IMR-90 (cell line): ENCODE data around the gene ALX4. TPM values are rescaled to one million over a fixed set of nuclear protein-coding genes. Genes with fewer than 3 reads are reported as not detected.

Experiments used
- ATAC-seq: fragments of 200-7000 bp; cut with Tn5 transposase; 2 replicates; pipeline ENCODE4 v1.9.1; 2020; ENCODE audit warnings: low read depth, mild to moderate bottlenecking, moderate library complexity
- BruUV-seq: library from RNA; stranded (reverse); fragments of 400-500 nt; replicated peaks from 2 replicates; lab custom pipeline; 2021; lab: Mats Ljungman, UMichigan
- CTCF ChIA-PET: fragments of 300-600 bp; formaldehyde crosslinking; extraction: SDS; loops from one replicate; lab custom pipeline; 2021; ENCODE audit warnings: antibody characterized with exemption; lab: Yijun Ruan, JAX
- POLR2A ChIA-PET: fragments of 300-600 bp; sonication (Branson Sonifier 250); formaldehyde crosslinking; loops from one replicate; lab custom pipeline; 2022; ENCODE audit warnings: antibody characterized with exemption; ENCODE audit not compliant: unreplicated experiment; lab: Charles Lee
- DNase-seq: peaks from one replicate; pipeline ENCODE4 v3.0.0; 2013
- H2AFZ ChIP-seq: replicated peaks from 2 replicates; pipeline ENCODE3; 2013; ENCODE audit warnings: low read length, mild to moderate bottlenecking; ENCODE audit not compliant: poor library complexity
- H2AK5ac ChIP-seq: 2 replicates; pipeline ENCODE4 v1.6.1; 2013; ENCODE audit warnings: low read depth, low read length, inconsistent platforms
- H2AK9ac ChIP-seq: replicated peaks from 2 replicates; pipeline ENCODE3; 2013; ENCODE audit warnings: mild to moderate bottlenecking, low read depth, low read length, moderate library complexity; ENCODE audit not compliant: poor library complexity
- H2BK120ac ChIP-seq: 2 replicates; pipeline ENCODE4 v1.6.1; 2013; ENCODE audit warnings: low read depth, low read length, inconsistent platforms
- H2BK15ac ChIP-seq: 3 replicates; pipeline ENCODE4 v1.6.1; 2013; ENCODE audit warnings: low read depth, low read length, inconsistent platforms
- H2BK20ac ChIP-seq: 2 replicates; pipeline ENCODE4 v1.6.1; 2013; ENCODE audit warnings: low read depth, mild to moderate bottlenecking, inconsistent platforms, low read length, moderate library complexity
- H2BK5ac ChIP-seq: 2 replicates; pipeline ENCODE4 v1.6.1; 2013; ENCODE audit warnings: mild to moderate bottlenecking, low read depth, low read length, inconsistent platforms; ENCODE audit not compliant: poor library complexity, severe bottlenecking
- H3K14ac ChIP-seq: replicated peaks from 2 replicates; pipeline ENCODE4 v1.6.1; 2013; ENCODE audit warnings: low read depth, low read length, inconsistent platforms
- H3K18ac ChIP-seq: 2 replicates; pipeline ENCODE4 v1.6.1; 2013; ENCODE audit warnings: low read depth, low read length, control low read depth
- H3K23ac ChIP-seq: 2 replicates; pipeline ENCODE4 v1.6.1; 2013; ENCODE audit warnings: low read depth, low read length, inconsistent platforms
- H3K27ac ChIP-seq: 2 replicates; pipeline ENCODE4 v1.5.1; 2013; ENCODE audit warnings: mild to moderate bottlenecking, control low read depth, low read length; ENCODE audit not compliant: insufficient read depth
- H3K27me3 ChIP-seq: 2 replicates; pipeline ENCODE4 v1.6.1; 2013; ENCODE audit warnings: low read length; ENCODE audit not compliant: control insufficient read depth, insufficient read depth
- H3K36me3 ChIP-seq: 2 replicates; pipeline ENCODE4 v1.6.1; 2013; ENCODE audit warnings: low read length, mixed read lengths; ENCODE audit not compliant: control insufficient read depth, insufficient read depth
- H3K4ac ChIP-seq: 2 replicates; pipeline ENCODE4 v1.6.1; 2013; ENCODE audit warnings: low read depth, low read length, inconsistent platforms
- H3K4me1 ChIP-seq: 2 replicates; pipeline ENCODE4 v1.6.1; 2013; ENCODE audit warnings: low read length, mixed read lengths; ENCODE audit not compliant: control insufficient read depth, insufficient read depth
- H3K4me2 ChIP-seq: 2 replicates; pipeline ENCODE4 v1.6.1; 2013; ENCODE audit warnings: low read depth, mild to moderate bottlenecking, control low read depth, low read length, moderate library complexity
- H3K4me3 ChIP-seq: 2 replicates; pipeline ENCODE4 v1.5.1; 2013; ENCODE audit warnings: low read depth, mild to moderate bottlenecking, control low read depth, low read length, moderate library complexity; ENCODE audit not compliant: insufficient read depth
- H3K56ac ChIP-seq: 2 replicates; pipeline ENCODE4 v1.6.1; 2013; ENCODE audit warnings: low read length, inconsistent platforms; ENCODE audit not compliant: insufficient read depth; ENCODE audit errors: extremely low read depth
- H3K79me1 ChIP-seq, 2 experiments: 2 replicates each; pipeline ENCODE4 v1.6.1; 2013; ENCODE audit warnings: low read length in 2 of 2, inconsistent platforms in 1 of 2, low read depth in 1 of 2
- H3K9ac ChIP-seq: 2 replicates; pipeline ENCODE4 v1.6.1; 2013; ENCODE audit warnings: low read depth, low read length, control low read depth
- H3K9me1 ChIP-seq: 2 replicates; pipeline ENCODE4 v1.6.1; 2013; ENCODE audit warnings: low read length, inconsistent platforms; ENCODE audit not compliant: insufficient read depth
- H3K9me3 ChIP-seq: 2 replicates; pipeline ENCODE4 v1.6.1; 2013; ENCODE audit warnings: low read length; ENCODE audit not compliant: control insufficient read depth, insufficient read depth
- H4K20me1 ChIP-seq: 2 replicates; pipeline ENCODE4 v1.6.1; 2013; ENCODE audit warnings: low read length, inconsistent platforms; ENCODE audit not compliant: insufficient read depth
- H4K5ac ChIP-seq: 2 replicates; pipeline ENCODE4 v1.6.1; 2013; ENCODE audit warnings: mild to moderate bottlenecking, low read depth, low read length, control low read depth
- H4K8ac ChIP-seq, 2 experiments: 2 replicates each; pipeline ENCODE4 v1.6.1; 2013; ENCODE audit warnings: low read depth in 2 of 2, low read length in 2 of 2, control low read depth in 1 of 2, inconsistent platforms in 1 of 2
- H4K91ac ChIP-seq: 2 replicates; pipeline ENCODE4 v1.6.1; 2013; ENCODE audit warnings: low read depth, low read length, inconsistent platforms; ENCODE audit not compliant: insufficient read depth
- BHLHE40 ChIP-seq: fragments of 150-350 bp; IDR thresholded peaks from 2 replicates; pipeline ENCODE4 v1.6.1; 2016; ENCODE audit warnings: mild to moderate bottlenecking, low read depth, low read length
- CHD1 ChIP-seq: IDR thresholded peaks from 2 replicates; pipeline ENCODE4 v1.6.1; 2012; ENCODE audit warnings: low read depth, low read length, improper control_type of control experiment
- CTCF ChIP-seq: conservative IDR thresholded peaks from 2 replicates; pipeline ENCODE4 v1.5.1; 2012; ENCODE audit warnings: mild to moderate bottlenecking, low read depth, low read length, improper control_type of control experiment
- ELK1 ChIP-seq: fragments of 150-350 bp; IDR thresholded peaks from 2 replicates; pipeline ENCODE4 v1.6.1; 2016; ENCODE audit warnings: low read depth, mild to moderate bottlenecking, low read length, moderate library complexity, borderline replicate concordance
- FOS ChIP-seq: fragments of 150-350 bp; IDR thresholded peaks from 2 replicates; pipeline ENCODE4 v1.6.1; 2016; ENCODE audit warnings: low read depth, low read length
- MAFK ChIP-seq: IDR thresholded peaks from 2 replicates; pipeline ENCODE4 v1.6.1; 2012; ENCODE audit warnings: low read depth, low read length, improper control_type of control experiment
- MAZ ChIP-seq: IDR thresholded peaks from 2 replicates; pipeline ENCODE4 v1.6.1; 2012; ENCODE audit warnings: low read depth, mild to moderate bottlenecking, low read length, improper control_type of control experiment, moderate library complexity, borderline replicate concordance
- NFE2L2 ChIP-seq: fragments of 150-350 bp; IDR thresholded peaks from 2 replicates; pipeline ENCODE4 v1.6.1; 2016; ENCODE audit warnings: low read depth, mild to moderate bottlenecking, low read length
- RFX5 ChIP-seq: IDR thresholded peaks from 2 replicates; pipeline ENCODE4 v1.8.0; 2012; ENCODE audit warnings: low read depth, mild to moderate bottlenecking, low read length, moderate library complexity
- SMC3 ChIP-seq: fragments of 150-350 bp; IDR thresholded peaks from 2 replicates; pipeline ENCODE4 v1.6.1; 2016; ENCODE audit warnings: low read depth, mild to moderate bottlenecking, antibody characterized with exemption, low read length, moderate library complexity
- USF2 ChIP-seq: fragments of 150-350 bp; IDR thresholded peaks from 2 replicates; pipeline ENCODE4 v1.6.1; 2017; ENCODE audit warnings: mild to moderate bottlenecking, antibody characterized with exemption, low read length, low read depth
- WGBS, 2 experiments: methylation state at CpG; one replicate each; pipeline versions ENCODE4 v1.1.5 to v1.1.7; 2013; ENCODE audit warnings: missing lambda C conversion rate in 2 of 2; ENCODE audit not compliant: insufficient read length in 1 of 2; ENCODE audit errors: extremely low coverage in 2 of 2; 5-methylcytosine and 5-hydroxymethylcytosine counted together
- dilution Hi-C: fragments of 300-500 bp; cut with HindIII; formaldehyde crosslinking; loops from one replicate; pipeline ENCODE4 v1.14.3; 2018; ENCODE audit warnings: low sequenced_read_pairs; ENCODE audit not compliant: unreplicated experiment
- in situ Hi-C: fragments of 300-500 bp; cut with MboI; formaldehyde crosslinking; loops from 3 replicates; pipeline ENCODE4 v1.14.3; 2019; ENCODE audit warnings: low sequenced_read_pairs, inconsistent platforms, mixed read lengths
- intact Hi-C: fragments of 100-400 bp; cut with micrococcal nuclease; formaldehyde crosslinking; loops from 2 replicates; pipeline ENCODE4 v1.10.0; 2022
- polyA plus RNA-seq, 3 experiments: library from polyadenylated mRNA; depleted of rRNA; stranded (reverse); fragments of >200 nt; gene quantifications; 2 replicates each; pipeline ENCODE4 v1.2.3, GENCODE V29; 2012; ENCODE audit warnings: low replicate concordance in 1 of 3
- total RNA-seq: library from RNA; depleted of rRNA; stranded (reverse); fragments of >200 nt; gene quantifications from 2 replicates; pipeline ENCODE4 v1.2.3, GENCODE V29; 2012

The ALX4 gene
- total and polyA plus RNA-seq, 2 of the 4 experiments (the other 2 are of a cell fraction) = not detected

GRCh38 chr11:44318369-44318768, 8.4 kb upstream of the ALX4 start (continued):
- no peak for TF ChIP-seq ELK1

GRCh38 chr11:44316659-44317240, 6.8 kb upstream of the ALX4 start:
- peaks cover 94% of the 10 kb centered on the region for H3K27me3 ChIP-seq
- H4K91ac ChIP-seq = no peak overlapping the region
- no peak overlapping the region for H2AK5ac ChIP-seq
- no peaks in the 10 kb centered on the region for H4K20me1 ChIP-seq
- no peak overlapping the region for H3K14ac ChIP-seq
- no peak overlapping the region for H2BK15ac ChIP-seq
- H3K9me3 ChIP-seq = peaks cover 10% of the 10 kb centered on the region
- no peaks in the 10 kb centered on the region; the same call in 1 of the 2 replicates for H3K4me1 ChIP-seq
- no peak overlapping the region for H3K23ac ChIP-seq
- no peak overlapping the region for H4K8ac ChIP-seq
- dilution Hi-C loops = no loop called here
- no peaks in the 10 kb centered on the region for H3K79me1 ChIP-seq
- H3K56ac ChIP-seq = no peak overlapping the region
- peak overlapping the region; percentile 80 for H2AFZ ChIP-seq
- H3K4me3 ChIP-seq = no peak overlapping the region
- WGBS, 2 experiments = 0% methylated on average over 12 of the region's 44 CpGs; no CpG with 5 or more reads in 1 of the 2 experiments
- CTCF ChIA-PET = no interaction called here
- H3K9ac ChIP-seq = no peak overlapping the region
- no peak overlapping the region for H3K27ac ChIP-seq
- H2BK5ac ChIP-seq = no peak overlapping the region
- no peak overlapping the region for H3K4ac ChIP-seq
- H3K9me1 ChIP-seq = no peaks in the 10 kb centered on the region; the same call in 1 of the 2 replicates
- H3K18ac ChIP-seq = no peak overlapping the region
- H2BK20ac ChIP-seq = no peak overlapping the region
- no peak overlapping the region for H4K5ac ChIP-seq
- no peak for ATAC-seq
- no peak overlapping the region for H2BK120ac ChIP-seq
- no peak for DNase-seq
- intact Hi-C loops = no loop called here
- in situ Hi-C loops = no loop called here
- H3K4me2 ChIP-seq = no peak overlapping the region; the same call in 1 of the 2 replicates
- POLR2A ChIA-PET = no interaction called here
- H2AK9ac ChIP-seq = peak overlapping the region; percentile 74
- no peaks in the 10 kb centered on the region for H3K36me3 ChIP-seq
- BruUV-seq = no TSS peak
- TF ChIP-seq CTCF (no peak), RFX5 (no peak), SMC3 (no peak), MAFK (no peak), ELK1 (no peak), NFE2L2 (no peak), USF2 (no peak), BHLHE40 (no peak), FOS (no peak), CHD1 (no peak), MAZ (no peak)
